Peyer's patch (tissue), 4 donors: ENCODE results near the gene OCA2.

ENCODE experiments used
- POLR2A ChIP-seq, 2 donors: fragments of 450-650 bp; IDR thresholded peaks; one replicate each; pipeline ENCODE4 v1.5.1; 2017; ENCODE audit warnings: antibody characterized with exemption in 2 of 2, mild to moderate bottlenecking in 2 of 2, moderate library complexity in 2 of 2
- TF ChIP-seq, protein P1 (sequence below), 6 experiments: fragments of 450-650 bp in 4 of 6; fragments of 200-600 bp in 2 of 6; sonication (generic) in 1 of 6; IDR thresholded peaks; one replicate each; pipeline ENCODE4 v1.5.1; 2017 to 2019; ENCODE audit warnings: antibody characterized with exemption in 6 of 6, mild to moderate bottlenecking in 3 of 6, moderate library complexity in 1 of 6

DNA sequence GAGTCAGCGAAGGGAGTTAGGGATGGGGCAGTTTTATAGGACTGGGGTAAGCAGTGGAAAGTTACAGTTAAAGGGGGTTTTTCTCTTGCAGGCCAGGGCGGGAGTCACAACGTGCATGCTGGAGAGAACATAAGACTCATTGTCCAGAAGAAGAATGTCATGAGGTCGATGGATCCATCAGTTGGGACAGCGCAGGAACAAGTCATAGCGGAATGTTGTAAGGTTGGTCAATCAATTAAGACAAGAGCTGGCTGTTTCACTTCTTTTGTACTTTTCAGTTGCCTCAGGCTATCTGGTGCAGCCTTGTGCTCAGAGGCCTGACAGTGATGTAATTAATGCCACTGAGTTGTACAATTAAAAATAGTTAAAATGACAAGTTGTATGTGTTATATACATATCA is 165.6 kb downstream of the OCA2 start:
- TF ChIP-seq, protein P1, sequence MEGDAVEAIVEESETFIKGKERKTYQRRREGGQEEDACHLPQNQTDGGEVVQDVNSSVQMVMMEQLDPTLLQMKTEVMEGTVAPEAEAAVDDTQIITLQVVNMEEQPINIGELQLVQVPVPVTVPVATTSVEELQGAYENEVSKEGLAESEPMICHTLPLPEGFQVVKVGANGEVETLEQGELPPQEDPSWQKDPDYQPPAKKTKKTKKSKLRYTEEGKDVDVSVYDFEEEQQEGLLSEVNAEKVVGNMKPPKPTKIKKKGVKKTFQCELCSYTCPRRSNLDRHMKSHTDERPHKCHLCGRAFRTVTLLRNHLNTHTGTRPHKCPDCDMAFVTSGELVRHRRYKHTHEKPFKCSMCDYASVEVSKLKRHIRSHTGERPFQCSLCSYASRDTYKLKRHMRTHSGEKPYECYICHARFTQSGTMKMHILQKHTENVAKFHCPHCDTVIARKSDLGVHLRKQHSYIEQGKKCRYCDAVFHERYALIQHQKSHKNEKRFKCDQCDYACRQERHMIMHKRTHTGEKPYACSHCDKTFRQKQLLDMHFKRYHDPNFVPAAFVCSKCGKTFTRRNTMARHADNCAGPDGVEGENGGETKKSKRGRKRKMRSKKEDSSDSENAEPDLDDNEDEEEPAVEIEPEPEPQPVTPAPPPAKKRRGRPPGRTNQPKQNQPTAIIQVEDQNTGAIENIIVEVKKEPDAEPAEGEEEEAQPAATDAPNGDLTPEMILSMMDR (IDR thresholded peaks at IDR 0.05), result no peak
- no peak for TF ChIP-seq POLR2A (IDR thresholded peaks at IDR 0.05)
